SK-N-SH (cell line): ENCODE data around the gene FBXO36.

Source experiments
- RCOR1 ChIP-seq: fragments of 150-350 bp; IDR thresholded peaks from 2 replicates; pipeline ENCODE4 v1.6.1; 2017; ENCODE audit warnings: antibody characterized with exemption, low read length
- YY1 ChIP-seq: IDR thresholded peaks from 2 replicates; pipeline ENCODE4 v1.4.0; 2012; ENCODE audit warnings: low read depth, mild to moderate bottlenecking

- TF ChIP-seq RCOR1 (no peak), YY1 (no peak)
Observed at GRCh38 chr2:229970406-229970805, 48.1 kb downstream of the FBXO36 start.
